Forelimb muscle (tissue), 1 donor: ENCODE measurements around the gene RAB40B. TPM values are rescaled to one million over a fixed set of nuclear protein-coding genes. Genes with fewer than 3 reads are reported as not detected.

Experiments
- DNase-seq: peaks from one replicate; pipeline ENCODE4 v3.0.0-alpha.2; 2013; ENCODE audit warnings: low read depth
- polyA plus RNA-seq: library from polyadenylated mRNA; unstranded; fragments of 120-200 nt; gene quantifications from one replicate; pipeline ENCODE4 v1.2.1, GENCODE V29; 2013; ENCODE audit not compliant: insufficient read length

RAB40B gene
- polyA plus RNA-seq, 1 donor = 48.8 TPM

DNA sequence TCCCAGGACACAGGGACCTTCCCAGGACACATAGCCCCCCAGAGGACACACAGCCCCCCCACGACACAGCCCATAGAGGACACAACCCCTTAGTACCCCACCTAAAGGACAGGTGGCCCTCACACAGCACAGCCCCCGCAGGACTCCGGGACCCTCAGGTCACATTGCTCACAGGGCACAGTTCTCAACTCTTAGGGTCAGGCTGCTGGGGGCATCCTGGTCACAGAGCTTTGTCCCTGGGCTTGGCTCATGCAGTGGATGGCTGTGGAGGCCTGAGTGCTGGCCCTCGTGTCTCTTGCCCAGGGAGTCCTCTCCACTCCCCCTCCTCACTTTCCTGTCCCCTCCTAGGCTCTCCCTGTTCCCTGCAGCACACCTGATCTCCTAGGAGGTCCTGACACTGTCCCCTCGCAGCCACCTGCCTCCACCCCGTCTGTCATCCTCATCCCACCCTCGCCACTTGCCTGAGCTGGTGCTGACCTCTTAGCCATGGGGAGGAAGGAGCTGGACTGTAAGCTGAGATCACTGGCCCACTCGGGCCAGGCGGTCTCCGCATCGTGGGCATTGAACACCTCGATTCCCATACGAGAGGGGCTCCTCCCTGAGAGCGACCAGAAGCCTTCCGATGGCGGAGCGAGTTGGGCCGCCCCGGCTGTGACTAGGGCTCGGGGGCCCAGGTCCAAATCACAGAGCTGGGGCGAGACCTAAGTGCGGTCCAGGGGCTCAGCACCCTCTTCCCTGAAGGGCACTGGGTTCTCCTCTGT lies 48.8 kb downstream of the RAB40B start:
- DNase-seq = no peak

DNA sequence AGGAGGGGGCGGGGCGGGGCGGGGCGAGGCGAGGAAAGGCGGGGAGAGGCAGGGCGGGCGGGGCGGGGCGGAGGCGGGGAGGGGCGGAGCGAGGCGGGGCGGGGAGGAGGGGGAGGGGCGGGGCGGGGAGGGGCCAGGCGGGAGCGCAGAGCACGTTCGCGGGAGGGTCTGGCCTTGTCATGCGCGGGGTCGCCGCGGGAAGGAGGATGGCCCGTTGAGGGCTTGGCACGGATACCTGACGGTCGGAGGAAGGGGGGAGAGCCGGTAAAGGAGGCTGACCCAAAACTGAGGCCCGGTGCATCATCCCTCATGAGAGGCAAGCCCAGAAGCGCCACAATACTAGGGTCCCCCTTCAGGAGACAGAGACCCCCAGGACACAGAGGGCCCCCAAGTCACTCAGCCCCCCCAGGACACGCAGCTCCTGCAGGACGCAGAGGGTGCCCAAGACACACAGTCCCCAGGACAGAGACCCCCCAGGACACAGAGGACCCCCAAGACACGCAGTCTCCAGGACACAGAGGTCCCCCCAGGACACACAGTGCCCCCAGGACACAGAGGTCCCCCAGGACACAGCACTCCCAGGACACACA lies 49.7 kb downstream of the RAB40B start:
- no peak for DNase-seq

DNA sequence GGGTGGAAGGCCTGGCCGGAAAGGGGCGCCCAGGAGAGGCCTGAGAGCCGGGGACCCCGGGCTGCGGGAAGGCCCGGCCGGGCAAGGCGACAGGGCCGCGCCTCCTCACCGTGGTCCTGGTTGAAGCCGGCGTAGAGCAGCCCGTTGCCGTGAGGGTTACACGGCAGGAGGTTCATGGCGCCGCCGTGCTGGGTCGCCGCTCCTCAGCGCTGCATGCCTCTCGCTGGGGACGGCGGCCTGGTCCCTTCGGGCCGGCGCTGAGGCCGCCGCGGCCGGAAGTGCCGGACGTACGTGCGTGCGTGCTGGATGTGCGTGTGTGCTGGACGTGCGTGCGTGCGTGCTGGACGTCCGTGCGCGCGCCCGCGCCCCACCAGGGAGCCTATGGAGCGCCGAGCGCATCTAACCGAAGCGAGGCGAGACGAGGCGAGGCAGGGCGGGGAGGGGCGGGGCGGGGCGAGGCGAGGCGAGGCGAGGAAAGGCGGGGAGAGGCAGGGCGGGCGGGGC lies 50.3 kb downstream of the RAB40B start, which contains the start of gene WDR45B:
Gene WDR45B, minus strand, starts transcription at position 280 of the 504 bp plus-strand sequence. Its CDS starts 104 bp downstream, at position 176.
- DNase-seq = peak; percentile 85

DNA sequence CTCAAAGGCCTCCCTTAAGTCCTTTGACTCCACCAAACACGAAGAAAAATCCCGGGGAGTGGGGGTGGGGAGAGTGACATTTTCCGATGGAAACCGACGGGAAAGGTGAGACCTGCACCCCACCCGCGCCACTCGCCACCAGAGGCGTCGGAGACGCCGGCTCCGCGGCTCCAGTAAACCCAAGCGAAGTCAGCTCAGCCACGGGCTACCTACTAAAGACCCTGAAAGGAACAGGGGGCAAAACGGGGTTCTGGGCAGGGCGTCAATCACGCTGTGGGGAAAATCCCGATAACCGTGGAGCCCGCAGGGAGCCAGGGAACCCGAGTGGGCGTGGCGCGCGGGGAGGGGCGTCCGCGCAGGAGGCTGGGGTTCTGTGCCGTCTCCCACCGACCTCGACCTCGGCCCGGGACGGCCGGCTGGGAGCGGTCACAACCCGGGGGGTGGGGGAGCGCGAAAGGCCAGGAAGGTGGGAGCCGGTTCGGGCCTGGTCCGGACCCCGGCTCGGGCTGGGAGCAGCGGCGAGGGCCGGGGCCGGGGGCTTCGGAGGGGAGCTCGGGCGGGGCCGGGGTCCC lies 50.8 kb downstream of the RAB40B start:
- no peak for DNase-seq

DNA sequence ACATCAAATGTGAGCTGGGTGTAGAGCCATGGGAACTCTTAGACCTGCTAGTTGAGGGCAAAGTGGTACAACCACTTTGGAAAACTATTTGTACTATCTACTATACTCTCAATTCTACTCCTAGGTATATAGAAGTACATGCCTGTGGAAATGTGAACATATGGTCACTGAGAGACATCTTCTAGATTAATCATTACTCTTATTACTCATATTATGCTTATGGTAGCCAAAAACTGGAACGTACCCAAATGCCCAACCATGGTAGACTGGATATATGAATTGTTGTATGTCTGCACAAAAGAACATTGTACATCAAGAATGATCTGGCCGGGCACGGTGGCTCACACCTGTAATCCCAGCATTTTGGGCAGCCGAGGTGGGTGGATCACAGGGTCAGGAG lies 53.0 kb downstream of the RAB40B start:
- DNase-seq = no peak

DNA sequence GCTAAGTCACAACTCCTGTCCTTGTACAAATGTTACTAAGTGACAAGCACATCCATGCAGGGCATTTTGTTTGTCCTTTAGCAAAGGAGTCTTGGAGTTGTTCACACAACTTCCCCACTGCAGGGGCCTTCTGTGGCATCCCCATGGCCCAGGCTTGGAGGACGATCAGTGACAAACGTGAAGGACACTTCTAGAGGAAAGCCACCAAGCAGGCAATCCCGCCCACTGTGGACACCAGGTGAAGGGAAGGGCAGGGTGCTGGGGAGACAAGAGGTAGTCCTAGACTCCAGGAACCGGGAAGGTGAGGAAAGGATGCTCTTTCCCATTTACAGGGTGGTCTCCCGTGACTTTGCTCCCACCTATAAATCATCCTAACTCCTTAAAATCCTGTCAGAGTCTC lies 54.4 kb downstream of the RAB40B start:
- no peak for DNase-seq

DNA sequence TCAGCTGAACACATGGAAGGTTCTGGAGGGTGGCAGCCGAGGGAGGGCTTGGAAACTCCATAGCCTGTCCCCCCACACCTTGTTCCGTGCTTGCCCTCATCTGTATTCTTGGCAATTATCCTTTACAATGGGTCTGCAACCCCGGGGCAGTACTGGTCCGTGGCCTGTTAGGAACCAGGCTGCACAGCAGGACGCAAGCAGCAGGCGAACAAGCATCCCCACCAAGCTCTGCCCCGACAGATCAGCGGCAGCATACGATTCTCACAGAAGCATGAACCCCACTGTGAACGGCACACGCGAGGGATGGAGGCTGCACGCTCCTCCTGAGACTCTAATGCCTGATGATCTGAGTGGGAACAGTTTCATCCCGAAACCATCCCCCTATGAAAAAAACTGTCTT lies 56.5 kb downstream of the RAB40B start:
- DNase-seq = no peak

DNA sequence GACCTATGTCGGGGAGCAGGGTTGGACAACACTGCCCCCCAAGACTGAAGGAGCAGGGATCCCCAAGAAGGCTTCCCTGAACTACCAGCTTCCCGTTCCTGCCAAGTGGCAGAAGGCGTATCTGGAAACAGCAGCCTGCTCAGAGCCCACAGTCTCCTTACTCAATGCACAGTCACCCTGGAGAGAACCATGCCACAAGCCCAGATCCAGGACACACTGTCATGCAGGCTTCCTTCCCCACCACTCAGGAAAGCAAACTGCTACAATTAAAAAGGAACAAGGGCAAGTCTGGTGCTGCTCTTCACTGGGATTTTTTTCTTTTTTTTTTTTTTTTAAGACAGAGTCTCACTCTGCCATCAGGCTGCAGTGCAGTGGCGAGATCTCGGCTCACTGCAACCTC lies 58.5 kb downstream of the RAB40B start:
- no peak for DNase-seq

DNA sequence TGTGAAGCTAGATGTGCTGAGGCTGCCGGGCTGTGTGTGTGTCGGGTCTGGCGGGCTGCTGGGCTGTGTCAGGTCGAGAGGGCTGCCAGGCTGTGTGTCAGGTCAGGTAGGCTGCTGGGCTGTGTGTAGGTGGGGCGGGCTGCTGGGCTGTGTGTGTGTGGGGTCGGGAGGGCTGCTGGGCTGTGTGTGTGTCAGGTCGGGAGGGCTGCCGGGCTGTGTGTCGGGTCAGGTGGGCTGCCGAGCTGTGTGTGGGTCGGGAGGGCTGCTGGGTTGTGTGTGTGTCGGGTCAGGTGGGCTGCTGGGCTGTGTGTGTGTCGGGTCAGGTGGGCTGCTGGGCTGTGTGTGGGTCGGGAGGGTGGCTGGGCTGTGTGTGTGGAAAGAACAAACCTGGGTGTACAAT lies 58.9 kb downstream of the RAB40B start:
- DNase-seq = no peak

DNA sequence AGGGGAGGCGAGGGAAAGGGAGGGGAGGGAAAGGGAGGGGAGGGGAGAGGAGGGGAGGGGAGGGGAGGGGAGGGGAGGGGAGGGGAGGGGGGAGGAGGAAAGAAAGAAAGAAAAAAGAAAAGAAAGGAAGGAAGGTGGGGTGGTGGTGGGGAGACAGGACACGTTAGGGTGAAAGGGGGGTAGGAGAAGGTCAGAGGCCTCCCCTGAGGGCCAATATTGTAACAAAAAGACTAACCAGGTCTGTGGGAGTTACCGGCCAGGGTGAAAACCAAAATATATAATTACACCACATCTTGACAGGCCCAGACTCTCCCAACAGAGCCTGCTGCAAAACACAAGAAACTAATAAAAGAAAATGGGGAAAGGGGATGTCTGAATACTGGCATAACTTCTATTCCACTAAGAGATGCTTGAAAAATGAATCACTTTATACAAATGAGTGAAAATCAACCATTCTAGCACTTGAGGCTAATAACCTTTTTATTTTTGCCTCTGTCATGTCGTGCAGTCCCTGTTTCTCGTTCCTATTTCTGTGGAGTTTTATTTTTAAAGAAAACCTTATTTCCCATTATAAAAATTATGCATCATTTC lies 60.2 kb downstream of the RAB40B start:
- DNase-seq = no peak

DNA sequence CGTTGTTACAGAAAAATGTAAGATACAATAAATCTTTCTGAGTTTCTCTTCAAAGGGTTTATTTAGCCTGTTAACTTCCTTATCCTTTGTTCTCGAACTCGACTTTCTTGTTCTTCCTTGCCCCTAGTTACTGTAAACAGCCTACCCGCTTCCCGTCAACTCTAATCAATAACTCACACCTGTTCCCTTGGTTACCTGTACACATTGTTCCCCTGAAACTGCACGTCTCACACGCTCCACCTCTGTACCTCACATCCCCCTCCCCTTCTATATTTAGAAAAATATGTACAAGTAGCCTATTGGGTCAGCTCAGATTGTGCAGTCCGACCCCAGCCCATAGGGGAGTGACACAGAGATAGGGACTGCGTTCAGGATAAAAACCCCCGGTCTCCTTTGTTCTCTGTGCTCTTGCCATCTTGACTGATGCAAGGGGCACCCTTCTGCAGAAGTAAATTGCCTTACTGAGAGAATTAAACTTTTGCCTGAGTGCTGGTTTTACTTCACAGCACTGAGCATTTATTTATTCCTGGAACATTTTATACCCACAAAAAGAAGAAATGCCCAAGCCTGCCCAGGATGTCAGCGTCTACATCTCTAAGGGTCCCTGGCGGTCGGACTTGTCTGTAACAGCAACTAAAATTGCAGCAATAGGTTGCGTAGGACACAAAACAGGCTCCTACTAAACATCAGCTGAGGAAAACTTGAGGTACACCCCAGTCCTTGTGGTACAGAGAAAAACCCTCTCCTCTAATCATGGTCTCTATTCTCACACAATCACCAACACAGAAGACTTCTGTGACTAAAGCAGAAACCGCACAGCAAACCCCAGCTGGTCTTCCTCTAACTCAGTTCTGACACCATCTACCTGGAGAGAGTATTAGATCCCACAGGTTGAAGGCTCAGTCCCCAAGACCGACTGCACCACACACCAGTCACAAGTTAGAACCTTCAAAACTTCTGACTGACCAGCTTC lies 61.6 kb downstream of the RAB40B start:
- DNase-seq = no peak

DNA sequence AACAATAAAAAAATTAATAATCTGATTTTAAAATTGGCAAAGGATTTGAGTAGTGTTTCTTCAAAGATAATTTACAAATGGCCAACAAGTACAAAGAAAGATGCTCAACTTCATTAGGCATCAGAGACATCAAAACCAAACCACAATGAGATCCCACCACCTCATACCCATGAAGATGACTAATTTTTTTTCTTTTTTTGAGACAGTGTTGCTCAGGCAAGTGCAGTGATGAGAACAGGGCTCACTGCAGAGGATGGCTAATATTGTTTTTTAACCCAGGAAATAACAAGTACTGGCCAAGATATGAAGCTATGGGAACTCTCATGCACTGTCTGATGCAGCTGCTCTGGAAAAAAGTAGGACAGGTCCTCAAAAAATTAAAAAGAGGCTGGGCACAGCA lies 65.2 kb downstream of the RAB40B start:
- DNase-seq = no peak

DNA sequence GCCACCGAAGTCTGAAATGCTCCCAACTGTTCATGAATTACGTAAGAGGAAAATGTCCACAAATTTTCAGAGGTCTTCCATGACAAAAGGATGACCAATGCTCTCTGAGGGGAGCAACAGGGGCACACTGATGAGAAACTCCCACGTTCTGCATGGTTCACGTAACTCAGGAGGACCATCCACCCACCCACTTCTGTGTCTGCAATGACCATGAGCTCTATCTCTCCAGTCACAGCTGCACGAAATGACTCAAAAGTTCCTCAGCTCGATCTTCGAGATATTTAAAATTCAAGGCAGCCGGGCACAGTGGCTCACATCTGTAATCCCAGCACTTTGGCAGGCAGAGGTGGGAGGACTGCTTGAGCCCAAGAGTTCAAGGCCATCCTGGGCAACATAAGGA lies 66.0 kb downstream of the RAB40B start:
- no peak for DNase-seq

DNA sequence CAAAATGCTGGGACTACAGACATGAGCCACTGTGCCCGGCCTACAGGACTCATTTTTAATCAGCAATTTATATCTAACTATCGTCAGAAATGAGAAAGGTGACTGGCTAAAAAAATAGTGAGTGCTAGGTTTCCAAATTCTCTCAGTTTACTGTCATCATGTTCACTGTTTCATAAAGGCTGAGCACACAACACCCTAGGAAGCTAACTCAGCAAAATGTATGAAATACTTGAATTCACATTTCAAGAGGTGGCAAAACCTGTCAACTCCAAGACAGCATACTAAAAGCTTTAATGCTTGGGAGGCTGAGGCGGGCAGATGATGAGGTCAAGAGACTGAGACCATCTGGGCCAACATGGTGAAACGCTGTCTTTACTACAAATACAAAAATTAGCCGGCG lies 67.0 kb downstream of the RAB40B start:
- no peak for DNase-seq

DNA sequence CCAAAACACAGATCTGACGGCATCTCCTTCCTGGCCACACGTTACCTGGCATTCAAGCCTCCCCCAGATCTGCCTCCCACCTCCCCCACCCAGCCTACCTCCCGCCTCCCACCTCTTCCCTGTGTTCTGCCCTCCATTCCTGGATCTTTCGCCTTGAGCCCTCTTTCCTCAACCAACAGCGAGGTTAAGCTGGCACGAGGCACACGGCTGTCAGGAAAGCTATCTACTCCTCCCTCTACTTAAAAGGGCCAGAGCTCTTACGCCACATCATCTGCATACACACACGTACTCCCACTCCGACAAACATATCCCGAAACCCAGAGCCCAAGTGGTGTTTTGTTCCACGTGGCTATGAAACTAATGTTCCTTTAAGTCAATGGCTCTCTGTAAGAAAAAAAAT lies 68.3 kb downstream of the RAB40B start:
- DNase-seq = no peak

DNA sequence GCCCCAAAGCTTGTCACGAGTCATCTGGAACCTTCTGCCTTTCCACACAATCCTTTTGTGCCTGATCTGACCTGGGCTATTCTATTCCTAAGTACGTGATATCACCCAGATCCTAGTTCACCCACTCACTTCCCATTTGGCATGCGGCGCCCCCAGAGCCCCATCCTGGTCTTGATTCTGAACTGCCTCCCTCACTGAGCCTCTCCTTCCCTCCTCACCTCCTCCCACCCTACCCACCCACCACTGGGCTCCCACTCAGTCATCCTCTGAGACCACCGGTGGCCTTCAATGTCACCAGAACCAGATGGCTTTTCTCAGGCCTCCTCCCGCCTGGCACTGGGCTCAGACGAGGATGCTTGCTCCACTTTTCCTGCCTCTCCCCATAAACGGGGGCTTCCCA lies 68.8 kb downstream of the RAB40B start:
- no peak for DNase-seq

DNA sequence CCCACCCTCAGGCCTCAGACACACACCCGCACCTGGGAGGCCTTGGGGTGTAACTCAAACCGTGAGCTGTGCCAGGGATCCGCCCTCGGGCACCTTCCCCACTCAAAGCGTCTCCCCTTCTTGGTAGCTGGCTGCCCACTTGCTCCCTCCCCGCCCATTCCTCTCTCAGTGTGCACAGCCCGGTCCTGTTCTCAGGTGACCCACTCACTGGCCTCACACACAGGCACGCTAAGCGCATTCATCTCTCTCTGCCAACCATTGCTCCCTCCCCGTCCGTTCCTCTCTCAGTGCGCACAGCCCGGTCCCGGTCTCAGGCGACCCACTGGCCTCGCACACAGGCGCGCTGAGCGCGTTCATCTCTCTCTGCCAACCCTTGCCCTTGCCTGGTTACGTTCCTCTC lies 71.1 kb downstream of the RAB40B start:
- no peak for DNase-seq

DNA sequence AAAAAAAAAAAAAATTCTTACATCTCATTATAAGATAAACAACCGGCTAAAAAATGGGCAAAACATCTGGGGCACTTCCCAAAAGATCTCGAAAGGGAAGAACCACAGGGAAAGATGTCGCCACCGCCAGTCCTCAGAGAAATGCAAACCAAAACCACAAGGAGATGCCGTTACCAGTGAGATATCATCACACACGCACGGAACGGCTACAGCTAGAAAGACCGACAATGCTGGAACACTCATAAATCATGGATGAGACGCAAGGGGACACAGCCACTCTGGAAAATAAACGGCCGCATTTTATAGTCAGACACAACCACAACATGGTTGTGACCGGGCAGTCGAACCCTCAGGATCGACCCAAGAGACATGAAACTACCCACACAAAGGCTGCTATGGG lies 74.8 kb downstream of the RAB40B start:
- DNase-seq = no peak

DNA sequence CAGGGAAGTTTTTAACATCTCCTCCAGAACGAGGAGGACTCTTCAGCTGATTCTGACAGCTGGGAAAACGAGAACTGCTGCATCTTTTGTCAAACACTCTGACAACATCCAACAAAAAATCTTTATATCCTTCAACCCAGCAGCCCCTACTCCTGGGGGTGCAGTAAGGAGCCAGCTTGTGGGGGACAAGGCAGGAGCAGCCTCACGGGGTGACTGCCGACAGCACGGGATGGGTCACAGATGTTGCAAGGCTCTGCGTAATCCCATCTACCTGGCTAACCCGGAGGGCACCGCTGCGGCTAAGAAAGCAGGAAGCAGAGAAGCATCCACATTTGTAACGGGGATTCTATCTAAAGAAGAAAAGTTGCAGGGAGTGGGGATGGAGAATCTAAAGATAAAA lies 78.9 kb downstream of the RAB40B start:
- no peak for DNase-seq

DNA sequence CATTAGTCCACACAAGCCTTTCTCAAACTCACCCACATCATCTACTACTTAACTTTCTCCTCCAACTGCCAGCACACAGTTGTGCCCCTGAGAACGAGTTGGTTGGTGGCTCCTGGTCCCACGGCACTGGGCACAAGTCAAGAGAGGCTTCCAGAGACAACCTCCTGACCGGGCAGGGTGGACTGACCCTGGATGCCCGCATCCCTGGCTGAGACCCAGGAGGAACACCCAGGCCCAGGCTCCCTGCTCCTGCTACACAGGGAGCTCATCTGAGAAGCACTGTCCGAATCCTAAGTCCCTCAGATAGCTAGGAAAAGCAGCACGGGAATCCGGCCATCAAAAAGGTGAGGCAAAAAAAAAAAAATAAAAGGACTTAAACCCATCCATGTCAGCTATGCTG lies 79.3 kb downstream of the RAB40B start:
- DNase-seq = no peak

DNA sequence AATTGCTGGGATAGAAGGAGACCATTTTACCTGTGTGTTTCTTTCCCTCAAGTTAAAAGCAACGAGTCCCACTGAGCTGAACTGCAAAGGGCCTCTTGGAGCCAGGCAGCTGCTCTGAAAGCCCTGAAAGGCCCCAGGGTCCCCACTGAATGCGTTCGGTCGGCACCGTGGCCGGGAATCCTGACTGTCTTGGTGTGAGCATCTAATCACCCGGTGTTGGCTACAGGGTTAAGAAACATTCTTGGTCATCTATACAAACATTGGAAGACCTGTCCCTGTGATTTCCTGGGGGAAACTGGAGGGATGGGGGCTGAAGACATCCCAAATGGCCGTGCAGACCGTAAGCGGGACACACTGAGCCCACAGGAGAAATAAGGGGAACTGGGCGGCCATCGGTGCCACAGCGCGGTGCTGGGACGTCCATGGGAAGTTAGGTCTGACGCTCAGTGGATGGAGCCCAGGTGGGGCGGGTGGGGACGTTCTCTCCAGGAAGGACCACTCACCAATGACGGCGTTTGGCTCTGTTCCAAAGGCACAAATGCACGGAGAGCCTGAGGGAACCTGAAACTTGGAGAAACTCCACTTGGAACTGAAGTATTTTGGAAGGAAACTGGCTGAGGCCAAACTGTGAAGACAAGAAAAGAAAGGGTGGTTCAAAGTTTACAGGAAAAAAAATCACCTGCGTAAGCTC lies 82.3 kb downstream of the RAB40B start:
- no peak for DNase-seq
